K562 (cell line): Measurements from ENCODE around the gene STK11. TPM values are rescaled to one million over a fixed set of nuclear protein-coding genes. Genes with fewer than 3 reads are reported as not detected.

Experiments used
- ARNT ChIP-seq, 2 experiments: fragments of 450-650 bp; IDR thresholded peaks; 2 replicates each; pipeline ENCODE4 v1.6.1; 2016; ENCODE audit warnings: mild to moderate bottlenecking in 1 of 2
- BRD9 ChIP-seq: fragments of 450-650 bp; IDR thresholded peaks from 2 replicates; pipeline ENCODE4 v1.6.1; 2018; ENCODE audit warnings: low read depth; ENCODE audit not compliant: partially characterized antibody
- EWSR1 ChIP-seq: fragments of 450-650 bp; IDR thresholded peaks from 2 replicates; pipeline ENCODE4 v1.6.1; 2018; ENCODE audit warnings: borderline replicate concordance, mild to moderate bottlenecking, low read depth, moderate library complexity; ENCODE audit not compliant: partially characterized antibody
- HCFC1 ChIP-seq: IDR thresholded peaks from 2 replicates; pipeline ENCODE4 v1.6.1; 2012; ENCODE audit warnings: low read depth, low read length, improper control_type of control experiment
- IFI16 ChIP-seq: fragments of 250-450 bp; sonication (Bioruptor Pico); IDR thresholded peaks from 2 replicates; pipeline ENCODE4 v2.1.2; 2022; ENCODE audit warnings: mild to moderate bottlenecking, inconsistent platforms
- L3MBTL2 ChIP-seq: fragments of 450-650 bp; IDR thresholded peaks from 2 replicates; pipeline ENCODE4 v1.6.1; 2016; ENCODE audit warnings: mild to moderate bottlenecking, moderate library complexity
- MECOM ChIP-seq: fragments of 250-450 bp; sonication (Bioruptor Pico); IDR thresholded peaks from 2 replicates; pipeline ENCODE4 v1.8.0; 2022; ENCODE audit warnings: inconsistent platforms
- NCOA4 ChIP-seq: fragments of 450-650 bp; IDR thresholded peaks from 2 replicates; pipeline ENCODE4 v1.6.1; 2018; ENCODE audit warnings: mild to moderate bottlenecking; ENCODE audit not compliant: partially characterized antibody
- NR1H2 ChIP-seq: sonication (generic); formaldehyde crosslinking; IDR thresholded peaks from 2 replicates; pipeline ENCODE4 v1.4.0; 2020; ENCODE audit warnings: mild to moderate bottlenecking, missing genetic modification reagents
- NRF1 ChIP-seq, 2 experiments: fragments of 450-650 bp; IDR thresholded peaks in 1 of 2; conservative IDR thresholded peaks in 1 of 2; 2 replicates each; pipeline ENCODE4 v1.6.1; 2014; ENCODE audit warnings: mild to moderate bottlenecking in 2 of 2
- RERE ChIP-seq: sonication (generic); formaldehyde crosslinking; IDR thresholded peaks from 2 replicates; pipeline ENCODE4 v1.8.0; 2023; ENCODE audit warnings: missing genetic modification reagents, mild to moderate bottlenecking, borderline replicate concordance
- SMARCC2 ChIP-seq: fragments of 450-650 bp; IDR thresholded peaks from 2 replicates; pipeline ENCODE4 v1.6.1; 2017; ENCODE audit warnings: antibody characterized with exemption, moderate library complexity, mild to moderate bottlenecking, low read depth
- TBP ChIP-seq: optimal IDR thresholded peaks from 2 replicates; pipeline ENCODE3; 2011; ENCODE audit warnings: low read depth, low read length, improper control_type of control experiment
- TCF15 ChIP-seq: fragments of 250-450 bp; sonication (Bioruptor Pico); IDR thresholded peaks from 2 replicates; pipeline ENCODE4 v1.8.0; 2022; ENCODE audit warnings: moderate library complexity, mild to moderate bottlenecking, inconsistent platforms
- TOE1 ChIP-seq, 2 experiments: fragments of 450-650 bp in 1 of 2; sonication (generic) in 1 of 2; formaldehyde crosslinking in 1 of 2; IDR thresholded peaks; 2 replicates each; pipeline versions ENCODE4 v1.7.1 to v1.8.0; 2016 to 2022; ENCODE audit warnings: borderline replicate concordance in 2 of 2, mild to moderate bottlenecking in 2 of 2, antibody characterized with exemption in 1 of 2, inconsistent platforms in 1 of 2, low read depth in 1 of 2, missing genetic modification reagents in 1 of 2, moderate library complexity in 1 of 2
- WHSC1 ChIP-seq: IDR thresholded peaks from one replicate; pipeline ENCODE4 v1.6.1; 2012; ENCODE audit warnings: low read length, control low read depth, inconsistent platforms
- ZC3H8 ChIP-seq: fragments of 450-650 bp; IDR thresholded peaks from 2 replicates; pipeline ENCODE4 v1.6.1; 2017
- ZNF175 ChIP-seq: fragments of 200-800 bp; sonication (Bioruptor generic); IDR thresholded peaks from 2 replicates; pipeline ENCODE4 v1.6.1; 2016; ENCODE audit warnings: low read depth, mild to moderate bottlenecking, missing genetic modification characterization, missing compliant biosample characterization
- ZNF583 ChIP-seq: fragments of 250-450 bp; sonication (Bioruptor Pico); IDR thresholded peaks from 2 replicates; pipeline ENCODE4 v1.4.0; 2020
- ZNF707 ChIP-seq: fragments of 250-450 bp; sonication (Bioruptor Pico); conservative IDR thresholded peaks from 2 replicates; pipeline ENCODE4 v1.8.0; 2022; ENCODE audit warnings: inconsistent platforms, mild to moderate bottlenecking, moderate library complexity
- polyA plus RNA-seq, 8 experiments: library from polyadenylated mRNA; depleted of rRNA in 4 of 8; stranded (reverse) in 5 of 8; unstranded in 3 of 8; fragments of >200 nt; fragmentation: Nextera tagmentation in 2 of 8; fragmentation: Illumina TruSeq in 1 of 8; extraction: Ambion mirVana in 2 of 8; extraction: Trizol in 1 of 8; gene quantifications; 2 replicates each; pipeline versions ENCODE4 v1.2.1 to v1.2.3, GENCODE V29; 2011 to 2014; ENCODE audit warnings: inconsistent platforms in 1 of 8, missing spikeins in 1 of 8
- total RNA-seq, 7 experiments: library from RNA; depleted of rRNA in 6 of 7; stranded (reverse); fragments of >200 nt in 6 of 7; fragmentation: Illumina TruSeq in 2 of 7; extraction: Trizol in 2 of 7; gene quantifications; 2 replicates each; pipeline versions ENCODE4 v1.2.1 to v1.2.3, GENCODE V29; 2011 to 2021; ENCODE audit warnings: low replicate concordance in 1 of 7
- TF ChIP-seq, protein P1 (sequence below): sonication (generic); formaldehyde crosslinking; IDR thresholded peaks from 2 replicates; pipeline ENCODE4 v1.8.1; 2023; ENCODE audit warnings: mild to moderate bottlenecking, missing genetic modification reagents, moderate library complexity

The STK11 gene
- total and polyA plus RNA-seq, 9 of the 15 experiments (the other 6 are each of a cell fraction or from before 2014, with no cell fraction given) = 0.15 to 96.5 (median 31.7) TPM

DNA sequence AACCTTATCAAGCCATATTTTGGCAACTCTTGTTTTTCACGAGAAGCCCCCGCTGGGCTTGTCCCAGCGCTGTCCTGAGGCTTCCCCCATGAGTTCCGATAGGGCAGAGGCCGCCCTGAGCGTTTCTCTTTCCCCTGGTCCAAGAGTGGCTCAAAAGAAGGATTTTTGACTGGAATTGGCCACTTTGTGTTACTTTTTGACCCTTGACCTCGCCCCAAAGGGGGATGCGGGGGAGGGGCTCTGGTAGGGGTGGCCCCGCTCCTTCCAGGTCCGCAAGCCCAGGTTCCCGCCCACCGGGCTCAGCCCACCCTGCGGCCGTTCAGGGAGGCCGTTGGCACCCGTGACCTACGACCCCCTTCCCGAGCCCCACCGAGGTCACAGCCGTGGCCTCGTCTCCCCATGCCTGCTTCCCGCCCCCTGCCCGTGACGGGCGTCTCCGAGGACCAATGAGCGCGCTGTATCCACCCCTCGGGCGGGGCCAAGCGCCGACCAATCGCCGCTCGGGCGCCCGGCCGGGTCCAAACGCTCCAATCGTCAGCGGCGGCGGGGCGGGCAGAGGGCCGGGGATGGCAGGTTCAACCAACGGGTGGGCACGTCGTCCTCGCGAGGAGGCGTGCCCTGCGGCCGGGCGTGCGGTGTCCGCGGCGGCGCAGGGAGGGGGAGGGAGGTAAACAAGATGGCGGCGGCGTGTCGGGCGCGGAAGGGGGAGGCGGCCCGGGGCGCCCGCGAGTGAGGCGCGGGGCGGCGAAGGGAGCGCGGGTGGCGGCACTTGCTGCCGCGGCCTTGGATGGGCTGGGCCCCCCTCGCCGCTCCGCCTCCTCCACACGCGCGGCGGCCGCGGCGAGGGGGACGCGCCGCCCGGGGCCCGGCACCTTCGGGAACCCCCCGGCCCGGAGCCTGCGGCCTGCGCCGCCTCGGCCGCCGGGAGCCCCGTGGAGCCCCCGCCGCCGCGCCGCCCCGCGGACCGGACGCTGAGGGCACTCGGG is at the start of gene STK11 (continued):
- peak; percentile 83 for TF ChIP-seq ZNF583
- TF ChIP-seq NR1H2 (CRISPR knock-in tag) = no peak
- TF ChIP-seq ZNF707 (CRISPR knock-in tag) = peak; percentile 56; the same call in 1 of the 2 replicates
- no peak for TF ChIP-seq BRD9
- 0 out of 2 replicates have a peak, but pooled peaks have one; percentile 39 for TF ChIP-seq ZNF175
- no peak for TF ChIP-seq NCOA4
- TF ChIP-seq TBP = peak; percentile 81
- TF ChIP-seq IFI16 (CRISPR knock-in tag) = no peak
- TF ChIP-seq HCFC1 = 0 out of 2 replicates have a peak, but pooled peaks have one; percentile 45
- TF ChIP-seq SMARCC2 = no peak
- TF ChIP-seq RERE (CRISPR knock-in tag) = no peak
- peak; percentile 88 for TF ChIP-seq L3MBTL2
- TF ChIP-seq, protein P1, sequence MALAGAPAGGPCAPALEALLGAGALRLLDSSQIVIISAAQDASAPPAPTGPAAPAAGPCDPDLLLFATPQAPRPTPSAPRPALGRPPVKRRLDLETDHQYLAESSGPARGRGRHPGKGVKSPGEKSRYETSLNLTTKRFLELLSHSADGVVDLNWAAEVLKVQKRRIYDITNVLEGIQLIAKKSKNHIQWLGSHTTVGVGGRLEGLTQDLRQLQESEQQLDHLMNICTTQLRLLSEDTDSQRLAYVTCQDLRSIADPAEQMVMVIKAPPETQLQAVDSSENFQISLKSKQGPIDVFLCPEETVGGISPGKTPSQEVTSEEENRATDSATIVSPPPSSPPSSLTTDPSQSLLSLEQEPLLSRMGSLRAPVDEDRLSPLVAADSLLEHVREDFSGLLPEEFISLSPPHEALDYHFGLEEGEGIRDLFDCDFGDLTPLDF (CRISPR knock-in tag) = no peak
- TF ChIP-seq ZC3H8 = no peak
- 0 out of 2 replicates have a peak, but pooled peaks have one; percentile 13 for TF ChIP-seq TOE1 (IDR thresholded peaks at IDR 0.05; ENCODE audit: borderline replicate concordance)
- no peak for TF ChIP-seq TOE1 (CRISPR knock-in tag; IDR thresholded peaks at IDR 0.05; ENCODE audit: borderline replicate concordance, low read depth)
- 0 out of 2 replicates have a peak, but pooled peaks have one; percentile 36 for TF ChIP-seq TCF15
- TF ChIP-seq NRF1 (conservative IDR thresholded peaks at IDR 0.05 in 1 of 2, IDR thresholded peaks at IDR 0.05 in 1 of 2) = peak; percentile 80 to 83
- no peak for TF ChIP-seq EWSR1
- TF ChIP-seq WHSC1 = no peak
- no peak for TF ChIP-seq MECOM (CRISPR knock-in tag)
- no peak for TF ChIP-seq ARNT (IDR thresholded peaks at IDR 0.05)
